ENCODE results near the gene RBM47. TPM values are rescaled to one million over a fixed set of nuclear protein-coding genes. Genes with fewer than 3 reads are reported as not detected.
"Not testable (repeated sequence)": the region's sequence is repeated elsewhere in the genome, so short reads cannot be mapped to it uniquely, and the experiment has no call there.

The RBM47 gene
- total RNA-seq, 1 donor from 2014 or later: 110 TPM

DNA sequence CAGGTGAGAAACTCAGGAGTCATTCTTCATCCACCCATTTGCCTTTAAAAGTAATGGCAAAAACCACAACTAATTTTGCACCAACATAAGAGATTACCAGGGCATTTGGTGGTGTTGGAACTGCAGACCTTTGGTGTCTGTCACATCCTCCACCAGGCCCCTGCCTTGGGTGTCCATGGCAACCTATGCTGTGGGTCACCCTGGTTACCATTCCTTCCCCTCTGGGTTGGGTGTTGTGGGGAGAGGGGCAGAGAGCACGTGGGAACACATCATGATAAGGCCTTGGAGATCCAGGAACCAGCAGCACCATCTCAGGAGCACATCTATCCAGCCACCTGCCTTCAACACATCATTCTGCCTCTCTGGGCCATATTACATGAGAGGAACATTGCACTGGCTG is 217.3 kb downstream of the RBM47 start:
- DNase-seq (ENCODE audit: low spot score): no peak

GRCh38 chr4:40409835-40410234 is 219.8 kb downstream of the RBM47 start:
- no peak for DNase-seq (ENCODE audit: low spot score)

DNA sequence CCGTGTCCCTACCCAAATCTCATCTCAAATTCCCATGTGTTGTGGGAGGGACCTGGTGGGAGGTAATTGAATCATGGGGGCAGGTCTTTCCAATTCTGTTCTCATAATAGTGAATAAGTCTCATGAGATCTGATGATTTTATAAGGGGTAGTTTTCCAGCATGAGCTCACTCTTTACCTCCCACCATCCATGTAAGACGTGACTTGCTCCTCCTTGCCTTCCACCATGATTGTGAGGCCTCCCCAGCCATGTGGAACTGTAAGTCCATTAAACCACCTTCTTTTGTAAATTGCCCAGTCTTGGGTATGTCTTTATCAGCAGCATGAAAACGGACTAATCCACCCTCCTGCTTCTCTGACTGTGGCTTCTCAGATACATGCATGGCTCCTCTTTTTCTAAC is 222.2 kb downstream of the RBM47 start:
- not testable (repeated sequence) for DNase-seq (ENCODE audit: low spot score)

GRCh38 chr4:40406340-40406739 is 223.3 kb downstream of the RBM47 start:
- no peak for DNase-seq (ENCODE audit: low spot score)

- DNase-seq (ENCODE audit: low spot score): no peak
These were observed 224.5 kb downstream of the RBM47 start for GRCh38 chr4:40405193-40405592.

DNA sequence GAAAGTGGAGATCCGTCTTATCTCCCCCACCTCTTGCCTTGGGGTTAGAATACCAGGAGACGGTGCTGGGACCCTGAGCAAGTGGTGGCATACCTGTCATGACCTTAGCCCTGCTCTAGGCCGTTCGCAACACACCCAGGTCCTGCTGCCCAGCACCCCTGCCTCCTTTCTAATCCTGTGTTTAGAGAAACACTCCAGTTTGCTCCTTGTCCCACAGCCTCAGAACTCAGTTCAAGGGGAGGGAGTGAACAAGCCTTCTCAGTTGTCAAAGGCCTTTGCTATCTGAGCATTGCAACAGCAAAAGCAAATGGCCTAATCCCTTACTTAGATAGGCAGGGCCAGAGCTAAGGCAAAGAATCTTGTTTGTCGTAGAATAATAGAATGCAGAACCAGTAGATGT is 226.6 kb downstream of the RBM47 start:
- no peak for DNase-seq (ENCODE audit: low spot score)

GRCh38 chr4:40402556-40402955 is 227.1 kb downstream of the RBM47 start:
- DNase-seq (ENCODE audit: low spot score): no peak

GRCh38 chr4:40401631-40402030 is 228.0 kb downstream of the RBM47 start:
- no peak for DNase-seq (ENCODE audit: low spot score)

GRCh38 chr4:40401096-40401495 is 228.6 kb downstream of the RBM47 start:
- DNase-seq (ENCODE audit: low spot score): no peak

DNA sequence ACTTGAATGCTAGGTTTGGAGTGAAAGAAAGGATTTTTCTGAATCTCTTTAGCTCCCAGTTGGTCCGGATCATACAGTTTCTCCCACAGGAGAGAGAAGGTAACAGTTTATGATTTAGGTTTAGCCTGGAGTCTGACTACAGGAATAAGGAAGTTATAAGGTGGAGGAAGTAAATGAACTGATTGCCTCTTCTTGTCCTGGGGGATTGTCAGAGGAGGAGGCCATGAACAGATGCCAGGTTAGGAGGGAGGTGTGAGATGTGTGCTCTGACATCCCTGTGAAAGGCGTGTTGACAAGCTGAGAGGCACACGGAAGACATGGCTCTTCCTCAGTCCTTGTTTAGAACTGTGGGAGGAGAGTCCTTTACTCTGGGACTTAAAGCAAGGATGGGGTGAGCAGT is 230.1 kb downstream of the RBM47 start:
- no peak for DNase-seq (ENCODE audit: low spot score)

GRCh38 chr4:40395908-40396793 is 233.5 kb downstream of the RBM47 start:
- DNase-seq (ENCODE audit: low spot score): peak; percentile 80

- peak; percentile 73 for DNase-seq (ENCODE audit: low spot score)
These were observed 234.3 kb downstream of the RBM47 start for GRCh38 chr4:40395166-40395900.

- DNase-seq (ENCODE audit: low spot score): no peak
These were observed 235.4 kb downstream of the RBM47 start for GRCh38 chr4:40394236-40394635.

- DNase-seq (ENCODE audit: low spot score): not testable (repeated sequence)
These were observed 237.4 kb downstream of the RBM47 start for GRCh38 chr4:40392241-40392640.

DNA sequence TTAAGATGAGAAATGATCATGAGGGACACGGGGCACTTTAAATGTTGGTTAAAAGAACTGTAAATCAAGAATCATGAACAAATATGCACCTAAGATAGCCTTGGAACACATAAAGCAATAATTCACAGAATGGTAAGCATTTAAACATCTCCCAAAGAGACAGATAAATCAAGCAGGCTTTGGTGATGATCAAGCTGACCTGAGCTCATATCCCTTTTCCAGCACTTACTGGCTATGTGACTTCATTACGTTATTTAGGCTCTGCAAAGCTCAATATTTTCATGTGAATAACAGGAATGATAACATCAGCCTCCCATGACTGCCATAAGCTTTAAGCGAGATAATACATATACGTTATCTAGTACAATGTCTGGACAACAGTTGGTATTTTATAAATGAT is 239.7 kb downstream of the RBM47 start:
- DNase-seq (ENCODE audit: low spot score): no peak

- DNase-seq (ENCODE audit: low spot score): no peak
These were observed 241.4 kb downstream of the RBM47 start for GRCh38 chr4:40388239-40388638.

DNA sequence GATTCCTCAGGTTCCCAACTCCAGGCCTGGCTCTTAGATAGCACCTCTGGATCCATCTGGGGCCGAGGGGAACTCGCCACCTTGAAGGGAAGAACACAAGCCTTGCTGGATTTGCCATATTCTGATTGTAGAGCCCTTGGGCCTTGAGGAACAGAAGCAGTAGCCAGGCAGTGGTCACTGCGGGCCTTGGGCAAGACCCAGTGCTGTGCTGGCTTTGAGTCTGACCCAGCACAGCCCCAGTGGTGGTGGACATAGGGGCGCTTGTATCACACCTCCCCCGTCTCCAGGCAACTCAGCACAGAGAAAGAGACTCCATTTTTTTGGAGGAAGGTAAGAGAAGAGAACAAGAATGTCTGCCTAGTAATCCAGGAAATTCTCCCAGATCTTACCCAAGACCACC is 249.0 kb downstream of the RBM47 start:
- no peak for DNase-seq (ENCODE audit: low spot score)

DNA sequence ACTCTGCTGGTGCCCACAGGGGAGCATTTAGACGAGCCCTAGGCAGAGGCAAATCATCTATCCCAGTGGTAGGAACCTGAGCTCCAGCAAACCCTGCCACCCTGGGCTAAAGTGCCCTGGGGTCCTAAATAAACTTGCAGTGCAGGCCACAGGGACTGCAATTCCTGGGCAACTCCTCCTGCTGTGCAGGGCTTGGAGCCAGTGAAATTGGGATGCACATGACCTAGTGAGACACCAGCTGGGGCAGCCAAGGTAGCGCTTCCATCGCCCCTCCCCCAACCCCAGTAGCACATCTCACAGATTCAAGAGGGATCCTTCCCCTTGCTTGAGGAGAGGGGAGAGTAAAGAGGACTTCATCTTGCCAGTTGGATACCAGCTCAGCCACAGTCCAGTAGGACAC is 250.4 kb downstream of the RBM47 start:
- no peak for DNase-seq (ENCODE audit: low spot score)

DNA sequence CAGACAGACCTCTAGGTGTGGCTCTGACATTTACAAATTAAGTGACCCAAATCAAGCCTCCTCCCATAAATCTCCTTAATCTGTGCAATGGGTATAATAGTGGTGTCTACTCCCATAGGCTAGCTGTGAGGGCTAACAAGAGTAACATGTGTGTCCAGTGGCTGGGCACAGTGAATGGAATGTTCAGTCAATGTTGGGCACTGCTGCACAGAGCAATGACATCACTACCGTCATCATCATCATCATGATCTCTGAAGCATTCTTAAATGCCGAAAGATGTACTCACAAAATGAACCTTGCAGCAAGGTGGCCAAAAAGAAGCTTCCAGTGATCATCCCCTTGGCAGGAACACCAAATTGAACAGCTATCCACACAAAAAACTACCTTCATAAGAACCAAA is 251.0 kb downstream of the RBM47 start:
- DNase-seq (ENCODE audit: low spot score): no peak

DNA sequence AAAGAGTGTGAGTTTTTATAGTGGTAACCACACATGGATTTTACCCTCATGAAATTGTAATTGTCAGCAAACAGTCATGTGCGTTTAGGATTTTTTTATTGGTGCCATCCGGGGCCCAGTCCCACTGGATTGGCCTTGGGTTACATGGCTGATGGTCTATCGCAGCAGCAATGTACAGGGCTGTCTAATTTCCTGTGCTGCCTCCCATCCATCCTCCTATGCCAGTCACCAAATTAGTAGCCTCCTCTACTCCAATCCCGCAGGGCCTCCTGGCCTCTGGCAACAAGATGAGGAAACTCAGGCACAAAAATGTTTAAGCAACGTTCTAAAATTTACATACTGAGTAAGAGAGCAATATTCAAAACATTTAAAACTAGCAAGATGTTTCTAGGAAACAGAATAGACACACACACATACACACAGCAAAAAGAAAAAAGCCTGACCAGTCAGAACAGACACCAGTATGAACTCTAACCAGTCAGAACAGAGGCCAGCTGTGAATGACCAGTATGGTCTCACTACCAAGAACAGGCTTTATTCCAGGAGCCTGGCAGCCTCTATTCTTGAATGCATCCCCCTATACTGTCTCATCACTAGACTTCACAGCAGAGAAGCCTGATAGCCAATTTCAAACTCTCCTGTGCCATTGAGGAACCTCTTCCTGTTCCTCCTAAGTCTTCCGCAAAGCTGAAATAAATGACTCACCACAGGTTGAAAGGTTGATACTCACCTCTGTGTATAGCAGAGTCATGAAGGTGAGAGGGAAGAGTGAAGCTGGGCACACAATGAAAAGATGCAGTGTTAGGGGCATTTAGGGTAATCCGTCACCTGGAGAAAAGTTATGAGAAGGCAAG is 251.9 kb downstream of the RBM47 start:
- DNase-seq (ENCODE audit: low spot score): no peak

DNA sequence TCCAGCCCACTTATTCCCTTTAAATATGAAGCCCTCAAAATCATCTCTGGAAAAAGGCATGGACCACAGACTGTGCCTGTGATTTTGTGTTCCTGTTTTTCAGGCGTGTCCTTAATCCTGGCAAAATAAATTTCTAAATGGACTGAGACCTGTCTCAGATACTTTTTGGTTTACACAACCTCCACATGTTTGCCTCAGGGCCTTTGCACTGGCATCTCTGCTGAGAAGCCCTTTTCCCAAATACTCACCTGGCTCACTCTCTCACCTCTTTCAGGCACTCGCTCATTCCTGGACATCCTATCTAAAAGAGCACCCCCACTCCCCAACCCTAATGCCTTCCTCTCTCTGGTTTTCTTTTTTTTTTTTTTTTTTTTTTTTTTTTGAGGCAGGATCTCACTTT is 254.0 kb downstream of the RBM47 start:
- no peak for DNase-seq (ENCODE audit: low spot score)

DNA sequence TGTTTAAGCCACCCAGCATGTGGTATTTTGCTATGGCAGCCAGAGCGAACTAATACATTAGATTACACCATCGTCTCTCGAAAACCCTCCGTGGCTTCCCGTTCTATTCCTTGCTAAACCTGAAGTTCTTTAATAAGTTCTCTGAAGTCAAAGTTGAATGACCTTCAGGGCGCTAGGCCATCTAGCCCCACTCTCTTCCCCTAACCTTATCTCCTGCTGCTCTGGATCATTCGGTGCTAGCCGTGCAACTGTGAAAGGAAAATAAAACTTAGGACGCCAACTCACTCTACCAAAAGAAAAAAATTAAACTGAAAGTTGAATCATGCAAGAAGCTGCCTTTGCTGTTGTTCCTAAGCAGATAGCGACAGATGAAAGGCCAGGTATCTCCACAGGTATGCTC is 254.6 kb downstream of the RBM47 start:
- no peak for DNase-seq (ENCODE audit: low spot score)
